ENCODE measurements around the gene TMCC2.

- TF ChIP-seq POLR2A (IDR thresholded peaks at IDR 0.05): no peak
- no peak for TF ChIP-seq POLR2AphosphoS5 (IDR thresholded peaks at IDR 0.05)
- no peak for TF ChIP-seq CTCF (IDR thresholded peaks at IDR 0.05)
- no peak for TF ChIP-seq EP300 (IDR thresholded peaks at IDR 0.05)
Measured at GRCh38 chr1:205232945-205233397, 5.2 kb downstream of the TMCC2 start.

Measured in upper lobe of left lung (tissue), 4 donors.